Stimulated activated CD4-positive, alpha-beta T cell treated with anti-CD3 and anti-CD28 coated beads, Interleukin-1b, Interleukin-23, amount 100 ng/mL, for 48 hours (primary cell): Measurements from ENCODE around the gene MIDN.

ENCODE experiments used
- DNase-seq: peaks from one replicate; pipeline ENCODE4 v3.0.0-alpha.2; 2020

MIDN gene

GRCh38 chr19:1233115-1233667, 15.2 kb upstream of the MIDN start:
- no peak for DNase-seq

- no peak for DNase-seq
Observed at GRCh38 chr19:1234051-1234954, 14.1 kb upstream of the MIDN start.

- no peak for DNase-seq
Observed at GRCh38 chr19:1234955-1235380, 13.4 kb upstream of the MIDN start.

- no peak for DNase-seq
Observed at GRCh38 chr19:1235625-1236538, 12.5 kb upstream of the MIDN start.

- no peak for DNase-seq
Observed at GRCh38 chr19:1236576-1236975, 11.8 kb upstream of the MIDN start.

GRCh38 chr19:1237027-1237659, 11.2 kb upstream of the MIDN start:
- DNase-seq = no peak

GRCh38 chr19:1237754-1238368, 10.5 kb upstream of the MIDN start, which contains the start of gene CBARP:
Gene CBARP, minus strand, starts transcription at chr19:1238005. Its CDS starts 1,905 bp downstream, at chr19:1236100.
- DNase-seq = no peak

- no peak for DNase-seq
Observed at GRCh38 chr19:1238369-1239303, 9.7 kb upstream of the MIDN start.

- DNase-seq = no peak
Observed at GRCh38 chr19:1239420-1239795, 9.0 kb upstream of the MIDN start.

- peak; percentile 92 for DNase-seq
Observed at GRCh38 chr19:1239796-1240737, 8.3 kb upstream of the MIDN start.

- DNase-seq = no peak
Observed at GRCh38 chr19:1240925-1241324, 7.5 kb upstream of the MIDN start.

- peak; percentile 92 for DNase-seq
Observed at GRCh38 chr19:1241417-1242095, 6.8 kb upstream of the MIDN start, which contains the start of gene ATP5F1D. Gene ATP5F1D, plus strand, starts transcription at chr19:1241751. Its CDS starts 100 bp downstream, at chr19:1241851.

GRCh38 chr19:1243768-1244692, 4.4 kb upstream of the MIDN start:
- DNase-seq = peak; percentile 83

- no peak for DNase-seq
Observed at GRCh38 chr19:1244693-1245451, 3.5 kb upstream of the MIDN start.

- DNase-seq = no peak
Observed at GRCh38 chr19:1245494-1246264, 2.7 kb upstream of the MIDN start.
